Type B pancreatic cell (in vitro differentiated cells): ENCODE results near the gene LMX1B. TPM values are rescaled to one million over a fixed set of nuclear protein-coding genes. Genes with fewer than 3 reads are reported as not detected.
A peak's percentile ranks its signal among the peaks of the same experiment; 100 is the strongest.

Experiments
- DNase-seq: peaks from one replicate; pipeline ENCODE4 v3.0.0; 2021; ENCODE audit warnings: mixed read lengths; ENCODE audit not compliant: unreplicated experiment; ENCODE audit errors: extremely low spot score
- H3K27ac Mint-ChIP-seq: 2 replicates; pipeline ENCODE4 v1.8.0; 2021; ENCODE audit warnings: mild to moderate bottlenecking, mixed read lengths
- H3K27me3 Mint-ChIP-seq: 2 replicates; pipeline ENCODE4 v1.8.0; 2021; ENCODE audit warnings: mixed read lengths
- H3K36me3 Mint-ChIP-seq: 2 replicates; pipeline ENCODE4 v1.8.0; 2021; ENCODE audit warnings: mixed read lengths
- H3K4me1 Mint-ChIP-seq: one replicate; pipeline ENCODE4 v1.8.0; 2021; ENCODE audit warnings: mixed read lengths; ENCODE audit not compliant: unreplicated experiment
- H3K4me3 Mint-ChIP-seq: 2 replicates; pipeline ENCODE4 v1.8.0; 2021; ENCODE audit warnings: mild to moderate bottlenecking, mixed read lengths
- H3K9me3 Mint-ChIP-seq: 2 replicates; pipeline ENCODE4 v1.8.0; 2021; ENCODE audit warnings: mixed read lengths
- CTCF ChIP-seq: fragments of 200-600 bp; sonication (generic); conservative IDR thresholded peaks from 2 replicates; pipeline ENCODE4 v1.5.0; 2021; ENCODE audit warnings: antibody characterized with exemption, mild to moderate bottlenecking
- total RNA-seq: library from RNA; stranded (reverse); gene quantifications from 2 replicates; pipeline ENCODE4 v1.2.1, GENCODE V29; 2021; ENCODE audit warnings: low replicate concordance

The LMX1B gene
- total RNA-seq, 1 donor from 2014 or later, result 13.6 TPM

GRCh38 chr9:126720661-126721563 lies 107.2 kb downstream of the LMX1B start:
- DNase-seq, result no peak
- Mint-ChIP-seq H3K4me1 (peaks cover 28% of the 10 kb centered on the region), H3K4me3 (peak overlapping the region; percentile 58), H3K27ac (peak overlapping the region; percentile 22), H3K9me3 (no peaks in the 10 kb centered on the region), H3K36me3 (no peaks in the 10 kb centered on the region), H3K27me3 (peaks cover 33% of the 10 kb centered on the region)
- no peak for TF ChIP-seq CTCF

DNA sequence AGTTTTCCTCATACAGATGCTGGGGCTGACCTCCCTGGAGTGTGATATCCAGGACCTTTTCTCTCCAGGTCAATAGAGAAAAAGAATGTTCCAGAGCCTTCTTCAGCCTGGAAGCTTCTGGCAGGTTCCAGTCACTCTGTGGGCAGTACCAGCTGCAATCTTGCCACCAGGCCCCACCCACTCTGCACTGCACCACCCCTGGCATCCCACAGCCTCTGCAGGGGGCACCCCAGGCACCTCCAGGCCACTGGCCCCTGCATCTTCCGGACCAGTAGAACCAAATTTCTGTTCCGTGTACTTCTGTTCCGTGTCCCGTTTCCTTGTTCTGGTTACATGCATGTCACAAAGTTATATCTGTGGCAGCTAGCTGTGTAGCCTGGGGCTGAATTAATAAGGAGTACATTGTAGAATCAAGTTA lies 107.8 kb downstream of the LMX1B start:
- DNase-seq, result no peak
- Mint-ChIP-seq H3K36me3 (no peaks in the 10 kb centered on the region), H3K4me1 (peaks cover 28% of the 10 kb centered on the region), H3K27me3 (peaks cover 34% of the 10 kb centered on the region), H3K9me3 (no peaks in the 10 kb centered on the region), H3K4me3 (peak overlapping the region; percentile 79), H3K27ac (no peak overlapping the region)
- no peak for TF ChIP-seq CTCF

DNA sequence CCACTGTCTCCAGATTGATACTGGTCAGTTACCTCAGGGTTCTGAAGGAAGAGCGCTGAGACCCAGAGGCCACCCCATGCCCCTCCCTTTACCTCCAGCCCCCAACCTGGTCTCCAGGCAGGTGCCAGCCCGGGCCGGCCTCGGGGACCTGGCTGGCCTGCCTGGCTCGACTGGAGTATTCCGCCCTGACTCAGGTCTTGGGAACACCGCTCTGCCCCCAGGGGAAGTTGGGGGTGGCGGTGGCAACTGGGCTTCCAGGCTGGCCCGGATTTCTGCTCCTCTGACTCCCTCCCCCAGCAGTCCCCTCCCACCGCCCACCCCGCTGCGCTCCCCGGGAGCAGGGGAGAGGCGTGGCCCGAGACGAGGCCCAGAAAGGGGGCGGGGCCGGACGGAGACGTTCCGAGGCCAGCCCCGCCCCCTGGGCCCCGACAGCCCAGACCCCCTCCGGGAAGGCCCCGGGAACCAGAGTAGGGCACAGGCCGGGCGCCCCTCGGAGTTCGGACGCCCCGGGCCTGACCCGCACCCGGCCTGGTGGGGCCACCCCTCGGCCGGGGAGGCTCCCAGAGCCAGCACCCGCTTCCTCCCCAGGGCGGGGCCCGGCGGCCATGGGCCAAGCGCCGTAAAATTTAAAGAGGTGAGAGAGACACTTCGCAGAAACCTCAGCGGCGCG lies 108.7 kb downstream of the LMX1B start:
- no peak overlapping the region for H3K27ac Mint-ChIP-seq
- no peak for TF ChIP-seq CTCF
- DNase-seq, result no peak
- peak overlapping the region; percentile 79 for H3K4me3 Mint-ChIP-seq
- H3K27me3 Mint-ChIP-seq, result peaks cover 38% of the 10 kb centered on the region
- no peaks in the 10 kb centered on the region for H3K9me3 Mint-ChIP-seq
- H3K4me1 Mint-ChIP-seq, result peaks cover 28% of the 10 kb centered on the region
- no peaks in the 10 kb centered on the region for H3K36me3 Mint-ChIP-seq

DNA sequence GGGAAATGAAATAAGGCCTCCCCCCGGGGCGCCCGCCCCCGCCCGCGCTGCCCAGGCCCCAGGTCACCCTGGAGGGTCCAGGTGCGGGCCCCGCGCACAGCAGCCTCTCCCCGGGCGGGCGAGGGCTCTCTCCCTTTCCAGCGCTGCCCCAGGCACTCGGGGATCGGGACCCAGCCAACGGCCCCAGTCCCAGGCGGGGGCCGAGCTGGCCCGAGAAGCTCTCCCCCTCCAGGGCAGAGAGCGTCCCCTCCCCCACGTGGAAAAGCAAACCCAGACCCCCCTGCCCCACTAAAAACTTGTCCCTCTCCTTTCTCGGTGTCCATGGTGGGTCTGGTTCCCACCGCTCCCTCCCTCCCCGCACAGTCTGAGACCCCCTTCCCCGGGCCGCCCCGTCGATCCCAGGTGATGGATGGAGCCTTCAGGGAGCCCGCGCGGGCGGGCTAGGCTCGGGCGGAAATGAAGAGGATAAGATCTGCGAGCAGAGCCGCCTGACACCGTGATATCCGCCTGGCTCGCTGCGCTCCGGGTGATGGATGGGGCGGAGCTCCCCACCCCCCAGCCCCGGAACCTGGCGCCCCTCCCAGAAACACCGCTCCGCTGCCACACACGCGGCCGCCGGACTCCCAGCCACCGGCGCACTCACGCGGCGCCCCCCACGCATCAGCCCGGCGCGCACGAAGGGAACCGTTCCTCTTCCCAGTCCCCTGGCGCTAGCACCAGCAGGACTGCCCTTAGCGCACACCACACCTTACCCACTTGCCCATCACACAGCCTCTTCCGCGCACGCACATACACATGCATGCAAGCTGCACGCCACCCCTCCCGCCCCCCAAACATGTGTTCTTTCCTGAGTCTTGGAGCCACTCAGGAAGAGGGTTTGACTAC lies 109.4 kb downstream of the LMX1B start:
- TF ChIP-seq CTCF, result no peak
- no peaks in the 10 kb centered on the region for H3K9me3 Mint-ChIP-seq
- H3K36me3 Mint-ChIP-seq, result no peaks in the 10 kb centered on the region
- H3K4me3 Mint-ChIP-seq, result peak overlapping the region; percentile 73
- no peak for DNase-seq
- peak overlapping the region; percentile 25 for H3K27ac Mint-ChIP-seq
- peaks cover 28% of the 10 kb centered on the region for H3K4me1 Mint-ChIP-seq
- peaks cover 41% of the 10 kb centered on the region for H3K27me3 Mint-ChIP-seq

DNA sequence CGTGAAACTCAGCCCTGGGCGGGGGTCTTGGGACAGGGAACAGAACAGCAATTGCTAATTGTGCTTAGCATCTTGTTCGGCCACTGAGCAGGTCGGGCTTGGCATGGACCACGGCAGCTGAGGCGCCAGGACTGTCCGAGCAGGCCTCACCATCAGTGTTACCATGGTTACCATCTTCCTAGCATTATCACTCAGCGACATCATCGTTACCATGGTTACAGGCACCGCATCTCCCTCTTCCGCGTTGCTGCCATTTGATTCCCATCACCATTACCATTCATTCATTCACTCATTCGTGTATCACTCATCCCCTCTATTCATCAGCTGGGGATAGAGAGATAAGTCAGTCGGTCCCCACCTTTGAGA lies 110.1 kb downstream of the LMX1B start:
- Mint-ChIP-seq H3K4me3 (peak overlapping the region; percentile 73), H3K9me3 (no peaks in the 10 kb centered on the region), H3K27me3 (peaks cover 41% of the 10 kb centered on the region), H3K27ac (peak overlapping the region; percentile 25), H3K36me3 (no peaks in the 10 kb centered on the region), H3K4me1 (peaks cover 28% of the 10 kb centered on the region)
- DNase-seq, result no peak
- TF ChIP-seq CTCF, result no peak
